Endodermal cell (in vitro differentiated cells): ENCODE data around the gene DPH5. TPM values are rescaled to one million over a fixed set of nuclear protein-coding genes. Genes with fewer than 3 reads are reported as not detected.

ENCODE experiments used
- DNase-seq: peaks from one replicate; pipeline ENCODE4 v3.0.0-alpha.2; 2017
- H3K27ac ChIP-seq: 2 replicates; pipeline ENCODE4 v1.5.1; 2013; ENCODE audit warnings: mild to moderate bottlenecking, low read depth, low read length, moderate library complexity
- H3K27me3 ChIP-seq: 2 replicates; pipeline ENCODE4 v1.6.1; 2013; ENCODE audit warnings: mild to moderate bottlenecking, low read length, moderate library complexity; ENCODE audit not compliant: insufficient read depth, control insufficient read depth, poor library complexity, severe bottlenecking
- H3K36me3 ChIP-seq: 2 replicates; pipeline ENCODE4 v1.7.0; 2013; ENCODE audit warnings: mild to moderate bottlenecking, low read length, moderate library complexity; ENCODE audit not compliant: control insufficient read depth, insufficient read depth
- H3K4me1 ChIP-seq: one replicate; pipeline ENCODE4 v1.7.0; 2013; ENCODE audit warnings: low read length; ENCODE audit not compliant: control insufficient read depth, insufficient read depth
- H3K4me3 ChIP-seq: 2 replicates; pipeline ENCODE4 v1.5.1; 2013; ENCODE audit warnings: mild to moderate bottlenecking, low read length, moderate library complexity
- H3K9ac ChIP-seq: 2 replicates; pipeline ENCODE4 v1.6.1; 2013; ENCODE audit warnings: mild to moderate bottlenecking, low read length, moderate library complexity; ENCODE audit not compliant: poor library complexity, severe bottlenecking; ENCODE audit errors: extremely low read depth
- H3K9me3 ChIP-seq: 2 replicates; pipeline ENCODE4 v1.6.1; 2013; ENCODE audit warnings: mild to moderate bottlenecking, low read length, moderate library complexity; ENCODE audit not compliant: control insufficient read depth
- H3K27ac Mint-ChIP-seq: 2 replicates; pipeline ENCODE4 v1.8.0; 2020; ENCODE audit warnings: mixed read lengths
- H3K27me3 Mint-ChIP-seq: 2 replicates; pipeline ENCODE4 v1.8.0; 2021; ENCODE audit warnings: mild to moderate bottlenecking, mixed read lengths; ENCODE audit not compliant: insufficient read depth
- H3K36me3 Mint-ChIP-seq: 2 replicates; pipeline ENCODE4 v1.8.0; 2020; ENCODE audit warnings: low read depth, mixed read lengths
- H3K4me1 Mint-ChIP-seq: 2 replicates; pipeline ENCODE4 v1.8.0; 2020; ENCODE audit warnings: mixed read lengths
- H3K4me3 Mint-ChIP-seq: 2 replicates; pipeline ENCODE4 v1.8.0; 2020; ENCODE audit warnings: mild to moderate bottlenecking, moderate library complexity, mixed read lengths
- H3K9me3 Mint-ChIP-seq: 2 replicates; pipeline ENCODE4 v1.8.0; 2020; ENCODE audit warnings: mild to moderate bottlenecking, mixed read lengths
- WGBS, 2 experiments: methylation state at CpG; one replicate each; pipeline versions ENCODE4 v1.1.5 to v1.1.7; 2013; ENCODE audit warnings: missing lambda C conversion rate in 2 of 2, mixed read lengths in 1 of 2; ENCODE audit not compliant: insufficient coverage in 1 of 2, insufficient read length in 1 of 2; 5-methylcytosine and 5-hydroxymethylcytosine counted together
- long read RNA-seq, 4 experiments: library from polyadenylated mRNA in 2 of 4; library from RNA in 1 of 4; library from capped mRNA in 1 of 4; stranded (forward) in 3 of 4; unstranded in 1 of 4; transcript quantifications; one replicate each; pipeline ENCODE4 v2.0.0, GENCODE V29; 2020 to 2021; ENCODE audit warnings: inconsistent platforms in 1 of 4
- polyA plus RNA-seq, 2 experiments: library from polyadenylated mRNA; stranded (reverse); fragments of 50-300 nt; gene quantifications; one replicate each; pipeline ENCODE4 v1.2.3, GENCODE V29; 2013
- total RNA-seq, 2 donors: library from RNA; stranded (reverse); fragmentation: NEBNext Ultra II Directional in 1 of 2; extraction: Animal tissue kit (Norgen Biotek cat#: 25700) in 1 of 2; gene quantifications; 2 replicates in 1 of 2; 3 replicates in 1 of 2; pipeline ENCODE4 v1.2.1, GENCODE V29; 2021
- TF ChIP-seq, protein P1 (sequence below): fragments of 200-600 bp; sonication (generic); conservative IDR thresholded peaks from 2 replicates; pipeline ENCODE4 v1.5.0; 2021; ENCODE audit warnings: antibody characterized with exemption, mild to moderate bottlenecking

Gene DPH5, protein sequence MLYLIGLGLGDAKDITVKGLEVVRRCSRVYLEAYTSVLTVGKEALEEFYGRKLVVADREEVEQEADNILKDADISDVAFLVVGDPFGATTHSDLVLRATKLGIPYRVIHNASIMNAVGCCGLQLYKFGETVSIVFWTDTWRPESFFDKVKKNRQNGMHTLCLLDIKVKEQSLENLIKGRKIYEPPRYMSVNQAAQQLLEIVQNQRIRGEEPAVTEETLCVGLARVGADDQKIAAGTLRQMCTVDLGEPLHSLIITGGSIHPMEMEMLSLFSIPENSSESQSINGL
- 10 to 100 TPM; 38.7 to 40.4 TPM for total RNA-seq
- polyA plus RNA-seq (2013, experiment 1 of 2) = 56.0 TPM
- 47.3 TPM for polyA plus RNA-seq (2013, experiment 2 of 2)
- long read RNA-seq, experiment 1, transcript DPH5-203 (8 exons, 1,316 nt) = major isoform, 8 of 19 reads
- long read RNA-seq, experiment 1, partial matches to known transcripts = 2 of 19 reads
- long read RNA-seq, experiment 1, other reads (novel, unspliced or antisense) = 8 of 19 reads
- long read RNA-seq, experiment 2, transcript DPH5-203 (8 exons, 1,316 nt) = major isoform, 23 of 34 reads
- long read RNA-seq, experiment 2, partial matches to known transcripts = 0 of 34 reads
- long read RNA-seq, experiment 2, other reads (novel, unspliced or antisense) = 5 of 34 reads
- long read RNA-seq, experiment 3, transcript DPH5-211 (8 exons, 1,034 nt) = minor isoform, 6 of 99 reads
- long read RNA-seq, experiment 3, transcript DPH5-201 (8 exons, 1,143 nt) = minor isoform, 6 of 99 reads
- long read RNA-seq, experiment 3, transcript DPH5-203 (8 exons, 1,316 nt) = major isoform, 66 of 99 reads
- long read RNA-seq, experiment 3, partial matches to known transcripts = 1 of 99 reads
- long read RNA-seq, experiment 3, other reads (novel, unspliced or antisense) = 19 of 99 reads
- long read RNA-seq, experiment 4, transcript DPH5-203 (8 exons, 1,316 nt) = major isoform, 45 of 79 reads
- long read RNA-seq, experiment 4, transcript DPH5-201 (8 exons, 1,143 nt) = minor isoform, 5 of 79 reads
- long read RNA-seq, experiment 4, partial matches to known transcripts = 2 of 79 reads
- long read RNA-seq, experiment 4, other reads (novel, unspliced or antisense) = 22 of 79 reads

DNA sequence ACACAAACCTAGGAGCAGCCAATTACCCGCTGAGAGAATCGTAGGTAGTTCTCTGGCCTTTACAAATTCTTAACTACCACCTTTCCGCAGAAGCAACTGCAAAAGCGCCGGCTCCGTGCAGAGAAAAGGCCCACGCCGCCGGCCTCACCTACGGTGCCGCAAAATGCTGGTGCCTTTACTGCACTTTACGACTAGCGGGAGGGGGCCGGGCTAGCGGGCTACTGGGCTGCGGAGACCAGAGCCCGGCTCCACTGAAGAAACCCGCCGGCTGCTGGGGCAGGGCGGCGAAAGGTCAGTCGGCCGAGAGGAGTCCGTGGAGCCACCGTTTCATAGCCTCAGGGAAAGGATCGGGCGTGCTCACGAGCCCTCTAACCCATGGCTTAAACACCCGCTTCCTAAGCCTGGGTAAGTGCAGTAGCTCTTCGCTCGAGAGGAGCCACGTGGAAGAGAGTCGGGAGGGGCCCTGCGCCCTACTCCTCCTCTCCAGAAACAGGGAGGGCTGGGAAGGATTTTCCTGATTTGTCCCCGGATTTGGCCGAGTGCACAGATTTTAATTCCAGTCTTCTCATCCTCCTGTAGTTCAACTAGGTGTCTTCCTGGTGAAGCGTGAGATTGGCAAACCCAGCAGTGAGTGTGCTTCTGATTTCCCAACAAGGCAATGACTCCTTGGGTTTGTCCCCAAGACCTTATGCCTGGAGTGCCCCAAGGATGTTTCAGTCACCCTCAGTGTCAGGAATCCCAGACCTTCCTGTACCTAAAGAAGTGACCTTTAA lies at the start of gene DPH5:
Gene DPH5 (minus strand): TSS at position 128 of the 773 bp plus-strand sequence. CDS start 341 bp downstream, outside the sequence.
- Histone ChIP-seq H3K4me3 (peak within 1 kb of the TSS; percentile 96), H3K9me3 (no peaks in the 10 kb centered on the region), H3K27me3 (no peaks in the 10 kb centered on the region), H3K9ac (peak within 1 kb of the TSS; percentile 73), H3K27ac (peak within 1 kb of the TSS; percentile 64), H3K4me1 (peaks cover 15% of the 10 kb centered on the region), H3K36me3 (peaks cover 18% of the 10 kb centered on the region)
- Mint-ChIP-seq H3K36me3 (peaks cover 7% of the 10 kb centered on the region), H3K4me1 (peaks cover 32% of the 10 kb centered on the region), H3K9me3 (no peaks in the 10 kb centered on the region), H3K4me3 (peak within 1 kb of the TSS; percentile 84), H3K27me3 (no peaks in the 10 kb centered on the region), H3K27ac (peak within 1 kb of the TSS; percentile 95)
- 0% methylated on average over 15 to 37 of the region's 37 CpGs for WGBS, 2 experiments
- peak; percentile 97 for DNase-seq
- TF ChIP-seq, protein P1, sequence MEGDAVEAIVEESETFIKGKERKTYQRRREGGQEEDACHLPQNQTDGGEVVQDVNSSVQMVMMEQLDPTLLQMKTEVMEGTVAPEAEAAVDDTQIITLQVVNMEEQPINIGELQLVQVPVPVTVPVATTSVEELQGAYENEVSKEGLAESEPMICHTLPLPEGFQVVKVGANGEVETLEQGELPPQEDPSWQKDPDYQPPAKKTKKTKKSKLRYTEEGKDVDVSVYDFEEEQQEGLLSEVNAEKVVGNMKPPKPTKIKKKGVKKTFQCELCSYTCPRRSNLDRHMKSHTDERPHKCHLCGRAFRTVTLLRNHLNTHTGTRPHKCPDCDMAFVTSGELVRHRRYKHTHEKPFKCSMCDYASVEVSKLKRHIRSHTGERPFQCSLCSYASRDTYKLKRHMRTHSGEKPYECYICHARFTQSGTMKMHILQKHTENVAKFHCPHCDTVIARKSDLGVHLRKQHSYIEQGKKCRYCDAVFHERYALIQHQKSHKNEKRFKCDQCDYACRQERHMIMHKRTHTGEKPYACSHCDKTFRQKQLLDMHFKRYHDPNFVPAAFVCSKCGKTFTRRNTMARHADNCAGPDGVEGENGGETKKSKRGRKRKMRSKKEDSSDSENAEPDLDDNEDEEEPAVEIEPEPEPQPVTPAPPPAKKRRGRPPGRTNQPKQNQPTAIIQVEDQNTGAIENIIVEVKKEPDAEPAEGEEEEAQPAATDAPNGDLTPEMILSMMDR = no peak

DNA sequence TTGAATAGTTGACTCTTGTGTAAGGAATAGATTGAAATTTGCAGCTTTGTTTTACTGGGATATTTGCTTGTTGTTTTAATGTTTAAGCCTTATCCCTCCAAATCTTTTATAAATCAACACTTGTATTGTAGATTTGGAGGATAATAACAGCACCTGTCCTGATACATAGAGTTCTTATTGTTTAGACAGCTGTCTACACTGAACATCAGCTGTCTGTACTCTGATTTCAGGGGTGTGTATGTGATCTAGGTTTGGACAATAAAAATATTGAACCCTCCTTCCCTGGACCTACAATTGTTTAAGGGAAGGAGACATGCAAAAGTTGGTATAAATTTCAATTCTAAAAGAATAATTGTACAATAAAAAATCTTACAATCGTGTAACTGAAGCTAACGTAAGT lies 48.3 kb upstream of the DPH5 start:
- H3K9me3 ChIP-seq = no peaks in the 10 kb centered on the region
- no peaks in the 10 kb centered on the region for H3K36me3 Mint-ChIP-seq
- peaks cover 8% of the 10 kb centered on the region for H3K4me1 Mint-ChIP-seq
- no peaks in the 10 kb centered on the region for H3K9me3 Mint-ChIP-seq
- H3K4me1 ChIP-seq = no peaks in the 10 kb centered on the region
- WGBS, 2 experiments = 100% methylated on average over 2 of the region's 2 CpGs; no CpG with 5 or more reads in 1 of the 2 experiments
- H3K4me3 ChIP-seq = no peak overlapping the region
- no peak overlapping the region for H3K4me3 Mint-ChIP-seq
- TF ChIP-seq, protein P1 = no peak
- no peaks in the 10 kb centered on the region for H3K27me3 ChIP-seq
- no peak overlapping the region for H3K27ac ChIP-seq
- no peak for DNase-seq
- no peaks in the 10 kb centered on the region for H3K27me3 Mint-ChIP-seq
- H3K36me3 ChIP-seq = no peaks in the 10 kb centered on the region
- no peak overlapping the region for H3K9ac ChIP-seq
- H3K27ac Mint-ChIP-seq = no peak overlapping the region
